Body of pancreas (tissue), 4 donors: ENCODE data around the gene FAM120AOS.

Source experiments
- POLR2A ChIP-seq, 3 donors: fragments of 450-650 bp; IDR thresholded peaks; one replicate each; pipeline ENCODE4 v1.6.1; 2016; ENCODE audit warnings: antibody characterized with exemption in 3 of 3, mild to moderate bottlenecking in 2 of 3
- TF ChIP-seq, protein P1 (sequence below), 7 experiments: fragments of 450-650 bp in 4 of 7; fragments of 200-600 bp in 3 of 7; sonication (generic) in 3 of 7; IDR thresholded peaks; one replicate each; pipeline ENCODE4 v1.5.1; 2016 to 2019; ENCODE audit warnings: antibody characterized with exemption in 7 of 7

DNA sequence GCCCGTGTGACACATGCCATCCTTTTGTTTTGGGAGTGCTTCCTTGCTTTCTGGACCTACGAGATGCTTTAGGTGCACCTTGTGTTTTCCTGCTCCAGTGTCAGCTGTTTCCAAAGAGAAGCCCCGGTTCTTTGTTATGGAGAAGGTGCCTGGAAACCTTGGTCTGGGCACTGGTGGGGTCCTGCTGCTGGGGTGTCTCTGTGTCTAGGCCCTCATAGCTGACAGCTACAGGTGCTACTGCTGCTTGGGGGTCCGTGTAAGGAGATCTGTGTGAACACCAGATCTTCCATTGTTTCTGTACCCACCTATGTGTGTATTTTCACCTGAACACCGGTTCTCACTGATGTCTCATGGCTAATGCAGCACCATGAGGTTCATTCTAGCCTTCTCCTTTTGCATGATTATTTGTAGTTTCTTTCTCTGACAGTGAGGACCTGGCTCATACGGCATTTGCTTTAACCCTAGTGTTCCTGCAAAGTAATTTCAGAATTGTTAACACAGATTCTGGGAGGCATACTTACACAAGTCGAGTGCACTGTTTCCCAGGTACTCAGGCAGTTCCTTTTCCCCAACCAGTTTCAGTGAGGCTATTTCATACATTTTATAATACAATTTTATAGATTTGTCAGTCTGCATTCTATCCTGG, 13.2 kb upstream of the FAM120AOS start:
- TF ChIP-seq POLR2A (IDR thresholded peaks at IDR 0.05), result no peak
- TF ChIP-seq, protein P1, sequence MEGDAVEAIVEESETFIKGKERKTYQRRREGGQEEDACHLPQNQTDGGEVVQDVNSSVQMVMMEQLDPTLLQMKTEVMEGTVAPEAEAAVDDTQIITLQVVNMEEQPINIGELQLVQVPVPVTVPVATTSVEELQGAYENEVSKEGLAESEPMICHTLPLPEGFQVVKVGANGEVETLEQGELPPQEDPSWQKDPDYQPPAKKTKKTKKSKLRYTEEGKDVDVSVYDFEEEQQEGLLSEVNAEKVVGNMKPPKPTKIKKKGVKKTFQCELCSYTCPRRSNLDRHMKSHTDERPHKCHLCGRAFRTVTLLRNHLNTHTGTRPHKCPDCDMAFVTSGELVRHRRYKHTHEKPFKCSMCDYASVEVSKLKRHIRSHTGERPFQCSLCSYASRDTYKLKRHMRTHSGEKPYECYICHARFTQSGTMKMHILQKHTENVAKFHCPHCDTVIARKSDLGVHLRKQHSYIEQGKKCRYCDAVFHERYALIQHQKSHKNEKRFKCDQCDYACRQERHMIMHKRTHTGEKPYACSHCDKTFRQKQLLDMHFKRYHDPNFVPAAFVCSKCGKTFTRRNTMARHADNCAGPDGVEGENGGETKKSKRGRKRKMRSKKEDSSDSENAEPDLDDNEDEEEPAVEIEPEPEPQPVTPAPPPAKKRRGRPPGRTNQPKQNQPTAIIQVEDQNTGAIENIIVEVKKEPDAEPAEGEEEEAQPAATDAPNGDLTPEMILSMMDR (IDR thresholded peaks at IDR 0.05), result no peak
